ENCODE measurements around the gene PRKN.

The PRKN gene

GRCh38 chr6:161487694-161488093 is 1239.9 kb downstream of the PRKN start:
- no peak for DNase-seq (ENCODE audit: low read depth)

- DNase-seq (ENCODE audit: low read depth): no peak
Observed at GRCh38 chr6:161487217-161487531, 1240.4 kb downstream of the PRKN start.

- DNase-seq (ENCODE audit: low read depth): no peak
Observed at GRCh38 chr6:161486361-161487216, 1241.0 kb downstream of the PRKN start.

GRCh38 chr6:161482517-161482858 is 1245.1 kb downstream of the PRKN start:
- DNase-seq (ENCODE audit: low read depth): no peak

- no peak for DNase-seq (ENCODE audit: low read depth)
Observed at GRCh38 chr6:161481786-161482516, 1245.6 kb downstream of the PRKN start.

GRCh38 chr6:161480421-161481155 is 1247.0 kb downstream of the PRKN start:
- no peak for DNase-seq (ENCODE audit: low read depth)

GRCh38 chr6:161479376-161479775 is 1248.2 kb downstream of the PRKN start:
- no peak for DNase-seq (ENCODE audit: low read depth)

- no peak for DNase-seq (ENCODE audit: low read depth)
Observed at GRCh38 chr6:161477876-161478425, 1249.6 kb downstream of the PRKN start.

GRCh38 chr6:161476711-161477110 is 1250.9 kb downstream of the PRKN start:
- no peak for DNase-seq (ENCODE audit: low read depth)

- no peak for DNase-seq (ENCODE audit: low read depth)
Observed at GRCh38 chr6:161465403-161465802, 1262.2 kb downstream of the PRKN start.

GRCh38 chr6:161463071-161463470 is 1264.5 kb downstream of the PRKN start:
- DNase-seq (ENCODE audit: low read depth): no peak

- DNase-seq (ENCODE audit: low read depth): no peak
Observed at GRCh38 chr6:161462148-161462547, 1265.4 kb downstream of the PRKN start.

- no peak for DNase-seq (ENCODE audit: low read depth)
Observed at GRCh38 chr6:161459008-161459615, 1268.5 kb downstream of the PRKN start.

- DNase-seq (ENCODE audit: low read depth): no peak
Observed at GRCh38 chr6:161458201-161458951, 1269.2 kb downstream of the PRKN start.

GRCh38 chr6:161455848-161456247 is 1271.7 kb downstream of the PRKN start:
- DNase-seq (ENCODE audit: low read depth): no peak

GRCh38 chr6:161453558-161453957 is 1274.0 kb downstream of the PRKN start:
- no peak for DNase-seq (ENCODE audit: low read depth)

GRCh38 chr6:161452241-161452640 is 1275.3 kb downstream of the PRKN start:
- no peak for DNase-seq (ENCODE audit: low read depth)

- no peak for DNase-seq (ENCODE audit: low read depth)
Observed at GRCh38 chr6:161449521-161449920, 1278.0 kb downstream of the PRKN start.

- no peak for DNase-seq (ENCODE audit: low read depth)
Observed at GRCh38 chr6:161446949-161447348, 1280.6 kb downstream of the PRKN start.

GRCh38 chr6:161446296-161446925 is 1281.2 kb downstream of the PRKN start:
- DNase-seq (ENCODE audit: low read depth): no peak

Measured in CMK (cell line).